ENCODE data around the gene RPL11. TPM values are rescaled to one million over a fixed set of nuclear protein-coding genes. Genes with fewer than 3 reads are reported as not detected.

Gene RPL11
- total and polyA plus RNA-seq, 4 donors: 270 to 816 (median 501) TPM

DNA sequence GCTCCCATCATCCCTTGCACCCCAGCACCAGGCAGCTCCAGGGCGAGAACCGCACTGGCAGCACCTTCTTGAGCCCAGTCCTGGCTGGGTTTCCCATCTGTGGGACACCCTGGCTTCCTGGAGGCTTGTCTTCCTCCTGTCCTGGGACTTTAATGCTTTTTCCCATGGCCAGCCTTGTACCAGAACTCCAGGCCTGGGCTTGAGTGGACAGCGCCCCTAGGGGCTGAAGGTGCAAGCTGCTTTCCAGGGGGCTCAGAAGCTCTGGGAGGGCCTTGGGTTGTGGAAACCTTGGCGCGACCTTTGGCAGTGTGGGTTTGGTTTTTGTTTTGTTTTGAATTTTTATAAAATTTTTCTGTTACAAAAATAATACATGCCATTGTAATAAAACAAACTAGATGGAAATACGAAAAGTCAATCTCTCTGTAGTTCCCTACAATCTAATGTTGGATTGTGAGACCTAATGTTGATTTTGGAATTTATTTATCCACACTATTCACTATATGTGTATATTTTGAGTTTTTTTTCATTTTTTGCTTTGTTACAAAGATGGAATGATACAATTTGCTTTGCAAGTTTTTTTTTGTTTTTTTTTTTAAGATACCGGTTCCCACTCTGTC lies 33.8 kb upstream of the RPL11 start:
- Histone ChIP-seq H3K9ac (ENCODE audit: low read depth in 1 of 2, low read length in 2 of 2) (no peak overlapping the region), H3K27ac (ENCODE audit: low read depth in 1 of 2, low read length in 2 of 2) (no peak overlapping the region), H3K4me1 (ENCODE audit: control insufficient read depth in 4 of 4, insufficient read depth in 4 of 4, low read length in 3 of 4) (no peaks in the 10 kb centered on the region), H3K27me3 (ENCODE audit: control insufficient read depth in 4 of 4, insufficient read depth in 4 of 4, low read length in 3 of 4) (no peaks in the 10 kb centered on the region), H3K36me3 (ENCODE audit: control insufficient read depth in 4 of 4, insufficient read depth in 3 of 4, low read depth in 1 of 4, low read length in 3 of 4) (no peaks in the 10 kb centered on the region), H3K4me3 (ENCODE audit: low read depth in 1 of 3, low read length in 3 of 3) (no peak overlapping the region), H3K9me3 (ENCODE audit: control insufficient read depth in 4 of 4, low read length in 3 of 4) (no peaks in the 10 kb centered on the region)
- peak; percentile 56 for DNase-seq (ENCODE audit: low spot score)
- 57% methylated on average over 7 of the region's 7 CpGs for WGBS
- TF ChIP-seq, protein P1, sequence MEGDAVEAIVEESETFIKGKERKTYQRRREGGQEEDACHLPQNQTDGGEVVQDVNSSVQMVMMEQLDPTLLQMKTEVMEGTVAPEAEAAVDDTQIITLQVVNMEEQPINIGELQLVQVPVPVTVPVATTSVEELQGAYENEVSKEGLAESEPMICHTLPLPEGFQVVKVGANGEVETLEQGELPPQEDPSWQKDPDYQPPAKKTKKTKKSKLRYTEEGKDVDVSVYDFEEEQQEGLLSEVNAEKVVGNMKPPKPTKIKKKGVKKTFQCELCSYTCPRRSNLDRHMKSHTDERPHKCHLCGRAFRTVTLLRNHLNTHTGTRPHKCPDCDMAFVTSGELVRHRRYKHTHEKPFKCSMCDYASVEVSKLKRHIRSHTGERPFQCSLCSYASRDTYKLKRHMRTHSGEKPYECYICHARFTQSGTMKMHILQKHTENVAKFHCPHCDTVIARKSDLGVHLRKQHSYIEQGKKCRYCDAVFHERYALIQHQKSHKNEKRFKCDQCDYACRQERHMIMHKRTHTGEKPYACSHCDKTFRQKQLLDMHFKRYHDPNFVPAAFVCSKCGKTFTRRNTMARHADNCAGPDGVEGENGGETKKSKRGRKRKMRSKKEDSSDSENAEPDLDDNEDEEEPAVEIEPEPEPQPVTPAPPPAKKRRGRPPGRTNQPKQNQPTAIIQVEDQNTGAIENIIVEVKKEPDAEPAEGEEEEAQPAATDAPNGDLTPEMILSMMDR (IDR thresholded peaks at IDR 0.05; ENCODE audit: low read depth, low read length, missing input control): peak; percentile 64
- TF ChIP-seq RXRA (IDR thresholded peaks at IDR 0.05) (no peak), HNF4A (conservative IDR thresholded peaks at IDR 0.05) (no peak), YY1 (IDR thresholded peaks at IDR 0.05) (no peak), FOXA1 (IDR thresholded peaks at IDR 0.05) (no peak), JUND (IDR thresholded peaks at IDR 0.05) (no peak), HNF4G (IDR thresholded peaks at IDR 0.05) (no peak), FOXA2 (IDR thresholded peaks at IDR 0.05) (no peak), RAD21 (IDR thresholded peaks at IDR 0.05) (peak; percentile 51 to 72), REST (IDR thresholded peaks at IDR 0.05) (no peak), GABPA (IDR thresholded peaks at IDR 0.05 in 1 of 2, conservative IDR thresholded peaks at IDR 0.05 in 1 of 2) (no peak)
- TF ChIP-seq, protein P2, sequence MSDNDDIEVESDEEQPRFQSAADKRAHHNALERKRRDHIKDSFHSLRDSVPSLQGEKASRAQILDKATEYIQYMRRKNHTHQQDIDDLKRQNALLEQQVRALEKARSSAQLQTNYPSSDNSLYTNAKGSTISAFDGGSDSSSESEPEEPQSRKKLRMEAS (IDR thresholded peaks at IDR 0.05): no peak
- TF ChIP-seq, protein P3, sequence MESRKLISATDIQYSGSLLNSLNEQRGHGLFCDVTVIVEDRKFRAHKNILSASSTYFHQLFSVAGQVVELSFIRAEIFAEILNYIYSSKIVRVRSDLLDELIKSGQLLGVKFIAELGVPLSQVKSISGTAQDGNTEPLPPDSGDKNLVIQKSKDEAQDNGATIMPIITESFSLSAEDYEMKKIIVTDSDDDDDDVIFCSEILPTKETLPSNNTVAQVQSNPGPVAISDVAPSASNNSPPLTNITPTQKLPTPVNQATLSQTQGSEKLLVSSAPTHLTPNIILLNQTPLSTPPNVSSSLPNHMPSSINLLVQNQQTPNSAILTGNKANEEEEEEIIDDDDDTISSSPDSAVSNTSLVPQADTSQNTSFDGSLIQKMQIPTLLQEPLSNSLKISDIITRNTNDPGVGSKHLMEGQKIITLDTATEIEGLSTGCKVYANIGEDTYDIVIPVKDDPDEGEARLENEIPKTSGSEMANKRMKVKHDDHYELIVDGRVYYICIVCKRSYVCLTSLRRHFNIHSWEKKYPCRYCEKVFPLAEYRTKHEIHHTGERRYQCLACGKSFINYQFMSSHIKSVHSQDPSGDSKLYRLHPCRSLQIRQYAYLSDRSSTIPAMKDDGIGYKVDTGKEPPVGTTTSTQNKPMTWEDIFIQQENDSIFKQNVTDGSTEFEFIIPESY (IDR thresholded peaks at IDR 0.05): no peak

DNA sequence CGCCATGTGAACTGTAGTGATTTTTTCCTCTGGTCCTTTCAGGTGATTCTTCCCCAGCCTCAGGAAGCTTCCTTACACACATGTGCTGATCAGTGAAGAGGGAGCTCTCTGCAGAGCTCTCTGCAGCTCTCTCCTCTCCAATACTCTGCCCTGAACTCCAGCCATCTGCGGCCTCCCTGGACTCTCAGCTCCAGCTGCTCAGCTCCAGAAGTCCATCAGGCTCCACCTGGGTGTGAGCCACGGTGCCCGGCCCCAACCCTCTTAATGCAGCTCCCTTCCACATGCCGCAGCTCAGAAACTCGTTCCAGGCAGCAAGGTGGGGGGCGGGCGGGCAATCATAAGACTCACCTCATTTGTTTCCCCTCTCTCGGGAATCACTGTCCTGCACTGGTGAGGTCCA lies 30.9 kb upstream of the RPL11 start:
- TF ChIP-seq RXRA (IDR thresholded peaks at IDR 0.05) (no peak), RAD21 (IDR thresholded peaks at IDR 0.05) (no peak), HNF4G (IDR thresholded peaks at IDR 0.05) (no peak), FOXA2 (IDR thresholded peaks at IDR 0.05) (no peak), GABPA (IDR thresholded peaks at IDR 0.05 in 1 of 2, conservative IDR thresholded peaks at IDR 0.05 in 1 of 2) (no peak), ATF3 (IDR thresholded peaks at IDR 0.05) (no peak), SP1 (IDR thresholded peaks at IDR 0.05) (no peak), TAF1 (conservative IDR thresholded peaks at IDR 0.05) (no peak), NR2F2 (IDR thresholded peaks at IDR 0.05) (no peak), FOXA1 (IDR thresholded peaks at IDR 0.05) (no peak)
- TF ChIP-seq, protein P3 (IDR thresholded peaks at IDR 0.05): no peak

More for the DNA sequence above, 30.9 kb upstream of the RPL11 start:
- Histone ChIP-seq H3K36me3 (ENCODE audit: control insufficient read depth in 4 of 4, insufficient read depth in 3 of 4, low read depth in 1 of 4, low read length in 3 of 4) (no peaks in the 10 kb centered on the region), H3K27me3 (ENCODE audit: control insufficient read depth in 4 of 4, insufficient read depth in 4 of 4, low read length in 3 of 4) (no peaks in the 10 kb centered on the region), H3K27ac (ENCODE audit: low read depth in 1 of 2, low read length in 2 of 2) (no peak overlapping the region), H3K4me3 (ENCODE audit: low read depth in 1 of 3, low read length in 3 of 3) (no peak overlapping the region), H3K4me1 (ENCODE audit: control insufficient read depth in 4 of 4, insufficient read depth in 4 of 4, low read length in 3 of 4) (no peaks in the 10 kb centered on the region), H3K9me3 (ENCODE audit: control insufficient read depth in 4 of 4, low read length in 3 of 4) (no peaks in the 10 kb centered on the region), H3K9ac (ENCODE audit: low read depth in 1 of 2, low read length in 2 of 2) (no peak overlapping the region)
- no peak for DNase-seq (ENCODE audit: low spot score)
- WGBS: 83% methylated on average over 9 of the region's 9 CpGs
